Measurements from ENCODE around the gene LAMA5.

Gene LAMA5

GRCh38 chr20:62390317-62391164 is 23.4 kb upstream of the LAMA5 start:
- no peak overlapping the region for H3K4me3 ChIP-seq (ENCODE audit: low read depth, low read length)
- H3K36me3 ChIP-seq (ENCODE audit: control insufficient read depth, insufficient read depth, low read length), result peaks cover 38% of the 10 kb centered on the region
- no peak overlapping the region for H3K9ac ChIP-seq (ENCODE audit: low read depth, low read length)
- no peaks in the 10 kb centered on the region for H3K9me3 ChIP-seq (ENCODE audit: control insufficient read depth, insufficient read depth, low read length)
- no peaks in the 10 kb centered on the region for H3K4me1 ChIP-seq (ENCODE audit: control insufficient read depth, insufficient read depth, low read length)
- H3K27me3 ChIP-seq (ENCODE audit: control insufficient read depth, insufficient read depth, low read length), result no peaks in the 10 kb centered on the region

- no peak overlapping the region for H3K4me3 ChIP-seq (ENCODE audit: low read depth, low read length)
- H3K9me3 ChIP-seq (ENCODE audit: control insufficient read depth, insufficient read depth, low read length), result no peaks in the 10 kb centered on the region
- H3K9ac ChIP-seq (ENCODE audit: low read depth, low read length), result no peak overlapping the region
- H3K36me3 ChIP-seq (ENCODE audit: control insufficient read depth, insufficient read depth, low read length), result peaks cover 38% of the 10 kb centered on the region
- H3K4me1 ChIP-seq (ENCODE audit: control insufficient read depth, insufficient read depth, low read length), result no peaks in the 10 kb centered on the region
- no peaks in the 10 kb centered on the region for H3K27me3 ChIP-seq (ENCODE audit: control insufficient read depth, insufficient read depth, low read length)
Measured at GRCh38 chr20:62389601-62390087, 22.5 kb upstream of the LAMA5 start.

- Histone ChIP-seq H3K9me3 (ENCODE audit: control insufficient read depth, insufficient read depth, low read length) (no peaks in the 10 kb centered on the region), H3K27me3 (ENCODE audit: control insufficient read depth, insufficient read depth, low read length) (no peaks in the 10 kb centered on the region), H3K9ac (ENCODE audit: low read depth, low read length) (no peak overlapping the region), H3K4me3 (ENCODE audit: low read depth, low read length) (no peak overlapping the region), H3K4me1 (ENCODE audit: control insufficient read depth, insufficient read depth, low read length) (no peaks in the 10 kb centered on the region), H3K36me3 (ENCODE audit: control insufficient read depth, insufficient read depth, low read length) (peaks cover 38% of the 10 kb centered on the region)
Measured at GRCh38 chr20:62388839-62389600, 21.9 kb upstream of the LAMA5 start.

GRCh38 chr20:62387933-62388635 is 21.0 kb upstream of the LAMA5 start:
- Histone ChIP-seq H3K27me3 (ENCODE audit: control insufficient read depth, insufficient read depth, low read length) (no peaks in the 10 kb centered on the region), H3K36me3 (ENCODE audit: control insufficient read depth, insufficient read depth, low read length) (peaks cover 36% of the 10 kb centered on the region), H3K4me3 (ENCODE audit: low read depth, low read length) (peak overlapping the region; percentile 95), H3K9ac (ENCODE audit: low read depth, low read length) (peak overlapping the region; percentile 93), H3K9me3 (ENCODE audit: control insufficient read depth, insufficient read depth, low read length) (no peaks in the 10 kb centered on the region), H3K4me1 (ENCODE audit: control insufficient read depth, insufficient read depth, low read length) (no peaks in the 10 kb centered on the region)

- Histone ChIP-seq H3K36me3 (ENCODE audit: control insufficient read depth, insufficient read depth, low read length) (peaks cover 31% of the 10 kb centered on the region), H3K27me3 (ENCODE audit: control insufficient read depth, insufficient read depth, low read length) (no peaks in the 10 kb centered on the region)
Measured at GRCh38 chr20:62387219-62387913, 20.3 kb upstream of the LAMA5 start.

GRCh38 chr20:62386383-62387218 is 19.5 kb upstream of the LAMA5 start, which contains the start of gene RPS21:
RPS21 (plus strand) TSS chr20:62387103; CDS start chr20:62387339, 236 bp downstream.
- Histone ChIP-seq H3K9ac (ENCODE audit: low read depth, low read length) (peak within 1 kb of the TSS; percentile 94), H3K9me3 (ENCODE audit: control insufficient read depth, insufficient read depth, low read length) (no peaks in the 10 kb centered on the region), H3K27me3 (ENCODE audit: control insufficient read depth, insufficient read depth, low read length) (no peaks in the 10 kb centered on the region), H3K4me3 (ENCODE audit: low read depth, low read length) (peak within 1 kb of the TSS; percentile 95), H3K4me1 (ENCODE audit: control insufficient read depth, insufficient read depth, low read length) (no peaks in the 10 kb centered on the region), H3K36me3 (ENCODE audit: control insufficient read depth, insufficient read depth, low read length) (peaks cover 39% of the 10 kb centered on the region)

More at GRCh38 chr20:62387219-62387913, 20.3 kb upstream of the LAMA5 start:
- Histone ChIP-seq H3K4me3 (ENCODE audit: low read depth, low read length) (peak overlapping the region; percentile 95), H3K9me3 (ENCODE audit: control insufficient read depth, insufficient read depth, low read length) (no peaks in the 10 kb centered on the region), H3K9ac (ENCODE audit: low read depth, low read length) (peak overlapping the region; percentile 93), H3K4me1 (ENCODE audit: control insufficient read depth, insufficient read depth, low read length) (no peaks in the 10 kb centered on the region)

- H3K4me3 ChIP-seq (ENCODE audit: low read depth, low read length), result no peak overlapping the region
- no peaks in the 10 kb centered on the region for H3K9me3 ChIP-seq (ENCODE audit: control insufficient read depth, insufficient read depth, low read length)
- peaks cover 13% of the 10 kb centered on the region for H3K36me3 ChIP-seq (ENCODE audit: control insufficient read depth, insufficient read depth, low read length)
- peaks cover 2% of the 10 kb centered on the region for H3K4me1 ChIP-seq (ENCODE audit: control insufficient read depth, insufficient read depth, low read length)
- no peak overlapping the region for H3K9ac ChIP-seq (ENCODE audit: low read depth, low read length)
- no peaks in the 10 kb centered on the region for H3K27me3 ChIP-seq (ENCODE audit: control insufficient read depth, insufficient read depth, low read length)
Measured at GRCh38 chr20:62382306-62383198, 15.4 kb upstream of the LAMA5 start.

- Histone ChIP-seq H3K27me3 (ENCODE audit: control insufficient read depth, insufficient read depth, low read length) (no peaks in the 10 kb centered on the region), H3K4me1 (ENCODE audit: control insufficient read depth, insufficient read depth, low read length) (peaks cover 2% of the 10 kb centered on the region), H3K36me3 (ENCODE audit: control insufficient read depth, insufficient read depth, low read length) (peaks cover 13% of the 10 kb centered on the region), H3K9me3 (ENCODE audit: control insufficient read depth, insufficient read depth, low read length) (no peaks in the 10 kb centered on the region), H3K4me3 (ENCODE audit: low read depth, low read length) (no peak overlapping the region), H3K9ac (ENCODE audit: low read depth, low read length) (no peak overlapping the region)
Measured at GRCh38 chr20:62381842-62382241, 14.7 kb upstream of the LAMA5 start.

DNA sequence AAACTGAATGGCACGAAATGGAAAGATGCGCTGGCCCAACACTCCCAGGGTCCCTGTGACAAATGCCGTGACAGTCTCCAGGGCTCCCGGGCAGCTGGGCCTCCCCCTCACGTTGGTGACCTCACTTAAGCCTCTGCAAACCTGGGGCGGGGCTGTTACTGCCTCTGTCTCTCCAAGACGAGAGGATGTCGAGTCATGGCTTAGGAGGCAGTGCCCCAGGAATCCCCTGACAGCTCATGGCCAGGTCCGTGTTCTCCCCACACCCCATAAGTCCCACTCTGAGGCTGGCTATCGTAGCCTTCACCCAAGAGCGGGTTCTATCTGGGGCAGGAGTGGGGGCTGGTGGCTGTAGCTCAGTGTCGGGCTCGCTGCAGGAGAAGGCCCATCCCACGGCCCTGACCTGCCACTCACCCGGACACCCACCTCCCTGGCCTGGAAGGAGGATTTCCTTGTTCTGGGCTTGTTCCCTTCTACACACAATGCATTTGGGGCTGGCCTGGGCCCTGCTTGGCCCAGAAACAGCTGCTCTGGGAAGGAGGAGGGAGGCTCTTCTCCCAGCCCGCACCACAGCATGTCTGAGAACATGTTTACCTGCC is 14.2 kb upstream of the LAMA5 start:
- H3K36me3 ChIP-seq (ENCODE audit: control insufficient read depth, insufficient read depth, low read length), result peaks cover 10% of the 10 kb centered on the region
- H3K9me3 ChIP-seq (ENCODE audit: control insufficient read depth, insufficient read depth, low read length), result no peaks in the 10 kb centered on the region
- H3K4me1 ChIP-seq (ENCODE audit: control insufficient read depth, insufficient read depth, low read length), result peaks cover 2% of the 10 kb centered on the region
- no peaks in the 10 kb centered on the region for H3K27me3 ChIP-seq (ENCODE audit: control insufficient read depth, insufficient read depth, low read length)
- H3K4me3 ChIP-seq (ENCODE audit: low read depth, low read length), result no peak overlapping the region
- no peak overlapping the region for H3K9ac ChIP-seq (ENCODE audit: low read depth, low read length)
